T-helper 22 cell (primary cell): ENCODE results near the gene CTNNBIP1.

Experiments used
- DNase-seq: peaks from one replicate; pipeline ENCODE4 v3.0.0-alpha.2; 2020; ENCODE audit warnings: low read depth

The CTNNBIP1 gene

DNA sequence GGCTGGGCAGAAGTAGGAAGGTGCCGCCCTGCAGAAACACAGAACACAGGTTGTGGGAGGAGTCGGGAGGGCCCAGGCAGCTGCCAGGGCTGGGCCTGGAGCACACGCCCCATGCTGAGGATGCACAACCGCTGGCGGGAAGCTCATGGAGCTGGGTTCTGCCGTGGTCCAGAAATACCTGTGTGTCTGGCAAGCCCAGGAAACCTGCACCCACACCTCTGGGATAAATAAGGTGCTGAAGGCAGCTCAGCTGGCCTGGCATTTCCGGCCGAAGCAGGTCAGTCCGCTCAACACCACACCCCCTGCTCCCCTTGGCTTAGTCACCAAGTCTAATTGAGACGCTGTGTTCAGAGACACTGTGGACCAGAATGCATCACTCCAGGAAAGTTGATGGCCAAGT, 32.1 kb downstream of the CTNNBIP1 start:
- DNase-seq = no peak

DNA sequence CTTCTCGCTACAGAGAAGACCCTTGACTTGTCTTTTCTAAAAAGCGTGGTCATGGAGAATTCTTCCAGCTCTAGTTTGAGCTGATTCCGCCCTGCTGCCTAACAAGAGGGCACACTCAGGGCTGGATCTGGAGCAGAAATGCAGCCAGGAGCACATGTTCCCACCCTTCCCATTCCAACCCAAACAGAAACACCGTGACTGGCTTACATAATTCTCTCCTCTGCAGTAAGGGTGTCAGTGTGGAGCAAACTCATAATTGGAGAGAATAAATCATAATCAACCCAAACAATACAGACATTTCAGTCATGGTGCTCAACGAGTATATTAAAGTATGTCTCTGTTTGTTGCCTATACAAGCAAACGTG, 34.5 kb downstream of the CTNNBIP1 start:
- DNase-seq = no peak

- DNase-seq = peak; percentile 39
Observed at GRCh38 chr1:9874959-9875635, 35.0 kb downstream of the CTNNBIP1 start.

DNA sequence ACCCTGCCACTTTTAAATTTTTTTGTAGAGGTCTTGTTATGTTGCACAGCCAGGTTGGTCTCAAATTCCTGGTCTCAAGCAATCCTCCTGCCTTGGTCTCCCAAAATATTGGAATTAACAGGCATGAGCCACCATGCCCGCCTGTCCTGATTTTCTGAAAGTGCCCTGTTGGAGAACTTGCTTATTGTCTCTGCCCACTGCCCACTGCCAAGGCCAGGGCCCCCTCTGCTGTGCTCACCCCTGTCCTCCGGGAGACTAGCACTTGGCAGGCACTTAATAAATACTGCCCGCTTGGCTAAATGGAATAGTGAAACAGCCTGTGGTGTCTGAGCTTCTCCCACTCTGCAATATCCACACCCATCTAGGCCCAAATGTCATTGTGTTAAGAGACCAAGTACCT, 35.7 kb downstream of the CTNNBIP1 start:
- no peak for DNase-seq

DNA sequence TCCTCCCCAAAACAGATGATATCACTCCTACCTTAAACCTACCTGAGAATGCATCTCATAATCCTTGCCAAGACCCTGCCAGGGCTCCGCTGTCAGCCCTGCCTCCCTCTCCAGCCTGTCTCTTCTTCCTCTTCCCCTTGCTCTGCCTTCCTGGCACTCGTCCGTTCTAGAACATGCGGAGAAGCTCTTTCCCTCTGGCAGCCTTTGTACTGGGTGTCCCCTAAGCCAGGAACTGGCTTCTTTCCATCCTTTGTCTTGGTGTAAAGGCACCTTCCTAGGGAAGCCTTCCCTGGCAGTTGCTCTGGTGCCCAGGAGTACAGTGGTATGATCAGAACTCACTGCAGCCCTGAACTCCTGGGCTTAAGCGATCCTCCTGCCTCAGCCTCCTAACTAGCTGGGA, 36.1 kb downstream of the CTNNBIP1 start:
- no peak for DNase-seq

- no peak for DNase-seq
Observed at GRCh38 chr1:9873385-9873784, 36.7 kb downstream of the CTNNBIP1 start.

GRCh38 chr1:9872430-9873165, 37.5 kb downstream of the CTNNBIP1 start:
- DNase-seq = no peak

DNA sequence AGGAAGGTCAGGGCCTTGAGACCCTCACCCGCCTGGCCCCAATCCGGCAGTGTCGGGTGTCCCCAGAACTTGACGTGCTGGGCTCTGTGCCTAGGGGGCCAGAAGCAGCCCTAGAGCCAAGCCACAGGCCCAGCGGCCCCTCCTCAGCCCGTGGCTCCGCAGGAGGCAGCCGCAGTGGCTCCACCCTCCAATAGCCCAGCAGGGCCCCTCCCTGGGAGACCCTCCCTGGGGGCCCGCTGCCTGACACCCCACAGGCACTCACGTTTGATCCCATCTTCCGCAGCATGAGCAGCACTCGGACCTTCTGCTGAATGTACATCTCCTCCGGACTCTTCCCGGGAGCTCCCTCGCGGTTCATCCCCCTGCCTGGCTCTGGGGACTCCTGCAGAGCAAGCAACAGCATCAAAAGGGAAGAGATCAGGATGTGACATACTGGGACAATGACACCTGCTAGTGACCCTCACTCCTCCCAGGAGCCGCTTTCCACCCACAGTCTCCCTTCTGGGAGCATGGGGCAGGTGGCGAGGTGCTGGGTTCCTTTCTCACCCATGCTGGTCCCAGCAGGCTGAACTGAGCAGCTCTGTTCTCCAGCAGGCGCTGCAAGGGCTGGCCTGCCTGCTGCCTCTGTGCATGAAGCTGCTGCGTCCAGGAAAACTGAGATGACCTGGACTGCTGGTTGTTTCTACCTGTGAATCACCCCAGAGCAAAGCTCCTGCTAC, 38.2 kb downstream of the CTNNBIP1 start:
- no peak for DNase-seq

DNA sequence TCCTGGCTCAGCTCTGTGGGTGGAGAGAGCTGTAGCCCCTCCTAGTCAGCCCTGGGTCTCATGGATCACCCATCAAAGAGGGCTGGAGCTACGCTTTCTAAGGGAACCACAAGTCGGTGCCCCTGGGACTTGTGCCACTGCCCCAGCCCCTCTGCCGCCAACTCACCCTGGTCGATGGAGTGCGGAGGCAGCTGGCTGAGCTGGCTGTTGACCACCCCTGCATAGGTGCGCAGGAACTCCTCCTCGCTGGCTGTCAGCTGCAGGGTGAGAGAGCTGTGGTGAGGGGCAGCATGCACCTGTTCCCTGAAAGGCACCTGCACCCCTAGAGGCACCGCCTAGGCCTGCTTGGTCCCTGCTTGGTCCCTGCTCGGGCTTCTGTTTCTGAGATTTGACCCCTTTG, 39.0 kb downstream of the CTNNBIP1 start:
- no peak for DNase-seq

DNA sequence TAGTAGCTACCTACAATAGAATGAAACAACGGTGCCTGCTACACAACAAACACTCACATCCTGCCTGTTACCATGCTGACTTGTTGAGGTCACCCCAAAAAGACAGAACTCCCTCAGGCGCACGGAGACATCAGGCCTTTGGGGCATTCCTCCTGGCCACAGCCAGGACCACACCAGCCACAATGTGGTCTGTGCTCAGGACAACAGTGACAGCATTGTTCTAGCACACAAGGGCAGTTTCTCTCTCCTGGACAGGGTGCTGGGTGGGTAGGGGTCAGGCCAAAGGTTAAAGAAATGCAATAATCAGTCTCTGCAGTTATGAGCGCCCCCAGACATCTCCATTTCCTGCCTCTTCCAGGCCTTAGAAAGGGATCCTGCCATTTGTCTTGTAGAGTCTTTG, 39.5 kb downstream of the CTNNBIP1 start:
- no peak for DNase-seq

DNA sequence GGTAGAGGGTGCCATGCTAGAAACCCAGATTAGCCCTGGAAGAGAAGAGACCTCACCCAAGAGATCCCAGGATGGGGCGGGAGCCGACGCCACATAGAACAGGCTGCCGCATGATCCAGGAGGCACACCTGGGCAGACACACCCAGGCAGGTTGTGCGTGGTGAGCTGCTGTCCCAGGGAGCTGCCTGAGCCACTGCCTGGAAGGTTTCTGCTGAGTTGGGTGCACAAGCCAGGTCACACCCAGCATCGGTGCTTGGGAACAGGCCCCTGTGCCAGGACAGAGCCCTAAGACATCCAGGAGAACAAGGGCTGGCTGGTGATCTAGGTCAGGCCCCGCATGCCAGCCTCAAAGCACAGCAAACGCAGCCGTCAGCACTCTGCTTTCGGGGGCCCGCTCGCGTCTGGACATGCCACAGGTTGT, 40.2 kb downstream of the CTNNBIP1 start:
- DNase-seq = no peak

DNA sequence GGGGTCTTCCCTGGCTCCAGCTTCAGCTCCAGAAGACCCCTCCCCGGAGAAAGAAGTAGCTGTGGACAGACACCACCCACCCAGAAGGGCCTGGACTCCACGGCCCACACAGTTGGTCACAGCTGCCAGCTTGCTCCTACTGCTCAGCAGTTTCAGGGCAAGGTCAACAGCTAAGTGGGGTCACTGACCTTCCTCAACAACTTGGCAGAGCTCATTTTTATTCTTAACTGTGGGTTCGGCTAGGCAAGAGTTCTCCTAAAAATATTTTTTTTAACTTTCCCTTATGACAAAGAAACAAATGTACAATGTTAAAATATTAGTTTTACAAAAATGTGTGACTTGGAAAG, 41.9 kb downstream of the CTNNBIP1 start:
- DNase-seq = no peak

GRCh38 chr1:9867408-9868243, 42.4 kb downstream of the CTNNBIP1 start:
- DNase-seq = peak; percentile 61

- DNase-seq = no peak
Observed at GRCh38 chr1:9866836-9867235, 43.2 kb downstream of the CTNNBIP1 start.

GRCh38 chr1:9865724-9866123, 44.3 kb downstream of the CTNNBIP1 start:
- no peak for DNase-seq

- DNase-seq = no peak
Observed at GRCh38 chr1:9863371-9863770, 46.7 kb downstream of the CTNNBIP1 start.

DNA sequence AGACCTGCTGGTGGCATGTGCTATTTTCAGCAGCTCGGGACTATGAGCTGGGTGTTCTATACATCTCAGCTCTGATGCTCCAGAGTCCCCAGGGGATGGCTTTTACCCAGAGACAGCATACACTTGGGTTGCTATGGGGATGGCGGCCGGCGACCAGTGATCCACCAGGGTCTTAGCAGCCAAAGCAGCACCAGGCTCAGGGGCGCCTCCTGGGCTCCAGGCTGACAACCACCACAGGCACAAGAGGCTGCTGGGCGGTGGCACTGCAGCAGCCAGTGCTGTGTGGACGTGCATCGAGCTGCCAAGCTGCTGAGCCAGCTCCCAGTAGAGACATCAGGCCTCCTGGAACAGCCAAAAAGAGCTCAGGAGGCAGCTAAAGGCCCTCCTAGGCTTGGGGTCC, 48.7 kb downstream of the CTNNBIP1 start:
- no peak for DNase-seq

- no peak for DNase-seq
Observed at GRCh38 chr1:9860887-9861286, 49.2 kb downstream of the CTNNBIP1 start.

DNA sequence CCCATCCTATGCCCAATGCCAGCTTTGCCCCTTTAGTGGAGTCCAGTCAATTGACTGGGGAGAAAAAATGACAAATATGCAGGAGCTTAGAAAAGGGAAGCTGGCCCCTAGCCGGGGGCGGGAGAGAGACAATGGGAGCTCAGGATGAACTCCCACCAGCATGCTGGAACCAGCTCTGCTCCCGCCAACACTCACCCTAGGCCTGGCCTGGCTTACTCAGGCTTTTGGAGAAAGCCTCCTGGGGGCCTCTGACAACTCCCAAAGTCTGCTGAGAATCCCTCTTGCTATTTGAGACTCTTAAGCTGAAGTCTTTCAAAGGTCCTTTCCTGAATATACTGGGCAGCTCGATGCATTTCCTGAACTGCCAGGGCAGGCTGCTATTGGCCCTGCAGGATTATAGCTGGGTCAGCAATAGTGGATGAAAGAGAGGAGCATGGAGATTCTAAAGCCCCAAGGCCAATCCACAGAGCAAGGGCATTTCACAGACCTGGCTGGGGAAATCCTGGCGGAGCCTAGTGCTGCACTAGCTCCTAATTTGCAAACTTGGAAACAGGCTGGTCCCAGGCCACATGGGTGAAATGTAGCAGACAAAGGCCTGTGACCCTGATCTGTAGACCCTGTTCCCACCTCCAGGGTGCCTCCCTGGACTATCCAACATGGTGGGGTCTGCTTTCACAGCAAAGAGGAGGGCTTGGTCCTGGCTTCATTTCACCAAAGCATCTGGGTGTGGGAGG, 50.6 kb downstream of the CTNNBIP1 start:
- no peak for DNase-seq

DNA sequence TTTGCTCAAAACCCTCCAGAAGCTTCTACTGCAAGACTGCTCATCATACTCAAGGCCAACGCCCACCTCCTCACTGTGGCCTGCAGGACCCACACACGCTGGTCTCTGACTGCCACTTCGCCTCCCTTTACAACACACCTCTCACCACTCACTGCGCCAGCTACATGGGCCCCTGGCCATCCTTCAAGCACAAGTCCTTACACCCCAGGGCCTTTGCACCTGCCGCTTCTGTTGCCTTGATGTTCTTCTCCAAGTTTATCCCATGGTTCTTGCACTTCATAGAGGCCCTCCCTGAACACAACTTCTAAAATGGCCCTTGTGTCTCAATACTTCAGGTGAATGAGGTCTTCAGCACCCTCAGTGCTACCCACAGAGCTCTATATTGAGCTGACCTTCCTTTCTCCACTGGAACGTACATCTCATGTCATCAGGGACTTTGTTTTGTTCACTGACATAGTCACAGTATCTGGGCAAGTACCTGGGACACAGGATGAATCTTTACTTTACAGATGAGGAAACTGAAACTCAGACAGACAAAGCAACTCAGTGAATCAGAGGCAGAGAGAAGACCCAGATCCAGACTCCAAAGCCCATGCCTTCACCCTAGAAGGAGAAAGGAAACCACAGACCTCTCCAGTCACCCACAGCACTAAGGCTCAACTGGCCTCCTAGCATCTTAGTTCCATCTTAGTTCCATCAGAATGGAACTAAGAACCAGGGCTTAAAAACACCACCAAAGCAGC, 51.6 kb downstream of the CTNNBIP1 start:
- no peak for DNase-seq

- no peak for DNase-seq
Observed at GRCh38 chr1:9855186-9855585, 54.9 kb downstream of the CTNNBIP1 start.
